ENCODE data around the gene TMPRSS11E.

- no peak for TF ChIP-seq EZH2phosphoT487 (IDR thresholded peaks at IDR 0.05; ENCODE audit: low read length)
- TF ChIP-seq, protein P1, sequence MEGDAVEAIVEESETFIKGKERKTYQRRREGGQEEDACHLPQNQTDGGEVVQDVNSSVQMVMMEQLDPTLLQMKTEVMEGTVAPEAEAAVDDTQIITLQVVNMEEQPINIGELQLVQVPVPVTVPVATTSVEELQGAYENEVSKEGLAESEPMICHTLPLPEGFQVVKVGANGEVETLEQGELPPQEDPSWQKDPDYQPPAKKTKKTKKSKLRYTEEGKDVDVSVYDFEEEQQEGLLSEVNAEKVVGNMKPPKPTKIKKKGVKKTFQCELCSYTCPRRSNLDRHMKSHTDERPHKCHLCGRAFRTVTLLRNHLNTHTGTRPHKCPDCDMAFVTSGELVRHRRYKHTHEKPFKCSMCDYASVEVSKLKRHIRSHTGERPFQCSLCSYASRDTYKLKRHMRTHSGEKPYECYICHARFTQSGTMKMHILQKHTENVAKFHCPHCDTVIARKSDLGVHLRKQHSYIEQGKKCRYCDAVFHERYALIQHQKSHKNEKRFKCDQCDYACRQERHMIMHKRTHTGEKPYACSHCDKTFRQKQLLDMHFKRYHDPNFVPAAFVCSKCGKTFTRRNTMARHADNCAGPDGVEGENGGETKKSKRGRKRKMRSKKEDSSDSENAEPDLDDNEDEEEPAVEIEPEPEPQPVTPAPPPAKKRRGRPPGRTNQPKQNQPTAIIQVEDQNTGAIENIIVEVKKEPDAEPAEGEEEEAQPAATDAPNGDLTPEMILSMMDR (IDR thresholded peaks at IDR 0.05; ENCODE audit: low read length), result no peak
Observed at GRCh38 chr4:68401231-68401630, 46.0 kb upstream of the TMPRSS11E start.
